ENCODE data around the gene ZNF785.

The ZNF785 gene

DNA sequence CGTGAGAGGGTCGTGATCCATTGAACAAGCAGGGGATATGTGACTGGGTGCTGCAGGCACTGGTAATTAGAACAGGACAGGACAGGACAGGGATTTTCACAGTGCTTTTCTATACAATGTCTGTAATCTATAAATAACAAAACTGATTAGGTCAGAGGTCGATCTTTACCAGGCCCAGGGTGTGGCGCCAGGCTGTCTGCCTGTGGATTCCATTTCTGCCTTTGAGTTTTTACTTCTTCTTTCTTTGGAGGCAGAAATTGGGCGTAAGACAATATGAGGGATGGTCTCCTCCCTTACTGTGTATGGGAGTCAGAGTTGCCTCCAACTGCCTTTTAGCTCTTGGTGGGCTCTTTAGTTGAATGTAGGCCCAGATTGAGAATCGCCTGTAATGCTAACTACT is 25.8 kb downstream of the ZNF785 start:
- H3K27ac ChIP-seq, result no peak overlapping the region
- H3K79me2 ChIP-seq, result peaks cover 8% of the 10 kb centered on the region
- H3K4me3 ChIP-seq (ENCODE audit: low read depth, low read length), result no peak overlapping the region
- no peaks in the 10 kb centered on the region for H3K4me1 ChIP-seq
- no peak overlapping the region for H3K9ac ChIP-seq
- no peak overlapping the region for H2AFZ ChIP-seq
- no peaks in the 10 kb centered on the region for H3K36me3 ChIP-seq (ENCODE audit: control insufficient read depth, insufficient read depth, low read length)
- TF ChIP-seq, protein P1, sequence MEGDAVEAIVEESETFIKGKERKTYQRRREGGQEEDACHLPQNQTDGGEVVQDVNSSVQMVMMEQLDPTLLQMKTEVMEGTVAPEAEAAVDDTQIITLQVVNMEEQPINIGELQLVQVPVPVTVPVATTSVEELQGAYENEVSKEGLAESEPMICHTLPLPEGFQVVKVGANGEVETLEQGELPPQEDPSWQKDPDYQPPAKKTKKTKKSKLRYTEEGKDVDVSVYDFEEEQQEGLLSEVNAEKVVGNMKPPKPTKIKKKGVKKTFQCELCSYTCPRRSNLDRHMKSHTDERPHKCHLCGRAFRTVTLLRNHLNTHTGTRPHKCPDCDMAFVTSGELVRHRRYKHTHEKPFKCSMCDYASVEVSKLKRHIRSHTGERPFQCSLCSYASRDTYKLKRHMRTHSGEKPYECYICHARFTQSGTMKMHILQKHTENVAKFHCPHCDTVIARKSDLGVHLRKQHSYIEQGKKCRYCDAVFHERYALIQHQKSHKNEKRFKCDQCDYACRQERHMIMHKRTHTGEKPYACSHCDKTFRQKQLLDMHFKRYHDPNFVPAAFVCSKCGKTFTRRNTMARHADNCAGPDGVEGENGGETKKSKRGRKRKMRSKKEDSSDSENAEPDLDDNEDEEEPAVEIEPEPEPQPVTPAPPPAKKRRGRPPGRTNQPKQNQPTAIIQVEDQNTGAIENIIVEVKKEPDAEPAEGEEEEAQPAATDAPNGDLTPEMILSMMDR (IDR thresholded peaks at IDR 0.05), result no peak
- no peaks in the 10 kb centered on the region for H3K9me3 ChIP-seq (ENCODE audit: control insufficient read depth, low read length)
- no peak overlapping the region for H3K4me2 ChIP-seq (ENCODE audit: low read length)
- H3K27me3 ChIP-seq (ENCODE audit: control insufficient read depth, insufficient read depth, low read length), result no peaks in the 10 kb centered on the region

DNA sequence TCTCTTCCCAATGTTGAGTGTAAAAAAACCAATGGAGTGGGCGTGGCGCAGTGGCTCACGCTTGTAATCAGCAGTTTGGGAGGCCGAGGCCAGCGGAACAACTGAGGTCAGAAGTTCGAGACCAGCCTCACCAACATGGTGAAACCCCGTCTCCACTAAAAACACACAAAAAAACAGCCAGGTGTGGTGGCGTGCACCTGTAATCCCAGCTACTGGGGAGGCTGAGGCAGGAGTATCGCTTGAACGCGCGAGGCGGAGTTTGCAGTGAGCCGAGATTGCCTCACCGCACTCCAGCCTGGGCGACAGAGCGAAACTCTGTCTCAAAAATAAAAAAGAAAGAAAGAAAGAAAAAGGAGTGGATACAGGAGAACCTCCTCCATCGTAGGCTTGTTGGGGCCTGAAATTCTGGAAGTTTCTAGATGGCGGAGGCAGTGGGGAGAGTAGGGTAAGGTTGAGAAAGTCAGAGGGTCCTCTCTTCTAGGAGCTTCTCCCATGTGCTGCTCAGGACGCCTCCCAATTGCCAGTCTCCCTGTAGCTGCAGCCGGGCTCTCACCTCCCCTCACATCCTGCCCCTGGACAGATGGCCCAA is 26.6 kb downstream of the ZNF785 start:
- Histone ChIP-seq H3K4me1 (no peaks in the 10 kb centered on the region), H2AFZ (peak overlapping the region; percentile 94), H3K27ac (peak overlapping the region; percentile 79), H3K27me3 (ENCODE audit: control insufficient read depth, insufficient read depth, low read length) (no peaks in the 10 kb centered on the region), H3K79me2 (peaks cover 8% of the 10 kb centered on the region), H3K4me2 (ENCODE audit: low read length) (peak overlapping the region; percentile 62), H3K36me3 (ENCODE audit: control insufficient read depth, insufficient read depth, low read length) (no peaks in the 10 kb centered on the region), H3K9ac (no peak overlapping the region), H3K4me3 (ENCODE audit: low read depth, low read length) (peak overlapping the region; percentile 95), H3K9me3 (ENCODE audit: control insufficient read depth, low read length) (no peaks in the 10 kb centered on the region)
- TF ChIP-seq, protein P1 (IDR thresholded peaks at IDR 0.05), result no peak

DNA sequence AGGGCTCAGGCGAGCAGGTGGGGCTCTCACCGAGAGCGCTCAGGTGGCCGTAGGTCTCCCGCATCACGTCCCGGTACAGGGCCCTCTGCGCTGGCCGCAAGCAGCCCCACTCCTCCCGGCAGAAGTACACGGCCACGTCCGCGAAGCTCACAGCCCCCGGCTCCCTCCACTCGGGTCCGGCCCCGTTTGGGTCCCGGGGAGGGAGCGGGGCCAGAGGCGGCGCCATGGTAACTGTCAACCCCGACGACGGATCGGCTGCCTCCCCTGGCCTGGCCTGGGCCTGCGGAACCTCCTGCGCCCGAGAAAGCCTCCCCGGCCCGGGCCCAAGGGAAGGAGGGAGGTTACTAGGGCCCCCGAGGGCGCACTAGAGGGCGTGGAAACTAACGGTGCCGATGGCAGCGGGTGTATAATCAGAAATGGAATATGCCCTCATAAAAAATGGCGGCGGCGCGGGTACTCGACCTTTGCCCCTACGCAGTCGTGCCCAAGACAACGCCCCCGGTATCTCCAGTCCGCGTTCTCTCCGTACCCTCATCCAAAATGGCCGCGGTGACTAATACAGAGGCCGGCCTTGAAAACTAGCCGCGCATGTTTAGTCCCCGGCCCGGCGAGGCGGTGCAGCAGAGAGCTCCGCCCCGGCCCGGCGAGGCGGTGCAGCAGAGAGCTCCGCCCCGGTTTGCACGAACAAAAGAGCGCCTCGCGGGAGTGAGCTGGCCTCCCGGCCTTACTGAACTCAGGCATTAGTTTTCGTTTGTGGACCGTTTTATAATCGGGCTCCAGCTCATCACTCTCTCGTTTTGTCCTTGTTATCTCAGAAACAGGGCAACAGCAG is 27.3 kb downstream of the ZNF785 start, which contains the start of gene ZNF764:
ZNF764 (minus strand) TSS at position 418 of the 832 bp plus-strand sequence; CDS start at position 226, 192 bp downstream.
- no peaks in the 10 kb centered on the region for H3K27me3 ChIP-seq (ENCODE audit: control insufficient read depth, insufficient read depth, low read length)
- peaks cover 8% of the 10 kb centered on the region for H3K79me2 ChIP-seq
- peak within 1 kb of the TSS; percentile 84 for H3K4me2 ChIP-seq (ENCODE audit: low read length)
- no peaks in the 10 kb centered on the region for H3K9me3 ChIP-seq (ENCODE audit: control insufficient read depth, low read length)
- H3K4me1 ChIP-seq, result no peaks in the 10 kb centered on the region
- H3K27ac ChIP-seq, result peak within 1 kb of the TSS; percentile 79
- peak within 1 kb of the TSS; percentile 94 for H2AFZ ChIP-seq
- H3K36me3 ChIP-seq (ENCODE audit: control insufficient read depth, insufficient read depth, low read length), result no peaks in the 10 kb centered on the region
- TF ChIP-seq, protein P1 (IDR thresholded peaks at IDR 0.05), result no peak
- H3K4me3 ChIP-seq (ENCODE audit: low read depth, low read length), result peak within 1 kb of the TSS; percentile 95
- H3K9ac ChIP-seq, result peak within 1 kb of the TSS; percentile 90

DNA sequence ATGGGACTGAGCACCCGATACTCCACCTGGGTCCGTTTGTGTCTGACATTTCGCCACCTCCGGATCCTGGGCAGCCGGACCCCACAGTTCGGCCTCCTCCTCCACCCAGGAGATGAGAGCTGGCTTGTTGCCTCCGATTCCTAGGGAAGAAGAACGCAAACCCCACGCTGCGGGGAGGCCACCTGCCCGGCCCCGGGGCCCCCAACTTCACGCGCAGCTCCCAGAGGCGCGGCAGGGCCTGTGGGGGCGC is 27.9 kb downstream of the ZNF785 start:
- H3K79me2 ChIP-seq, result peaks cover 8% of the 10 kb centered on the region
- H3K4me3 ChIP-seq (ENCODE audit: low read depth, low read length), result peak overlapping the region; percentile 95
- no peaks in the 10 kb centered on the region for H3K27me3 ChIP-seq (ENCODE audit: control insufficient read depth, insufficient read depth, low read length)
- TF ChIP-seq, protein P1 (IDR thresholded peaks at IDR 0.05), result no peak
- no peaks in the 10 kb centered on the region for H3K4me1 ChIP-seq
- peak overlapping the region; percentile 84 for H3K4me2 ChIP-seq (ENCODE audit: low read length)
- H3K27ac ChIP-seq, result peak overlapping the region; percentile 79
- no peaks in the 10 kb centered on the region for H3K9me3 ChIP-seq (ENCODE audit: control insufficient read depth, low read length)
- no peaks in the 10 kb centered on the region for H3K36me3 ChIP-seq (ENCODE audit: control insufficient read depth, insufficient read depth, low read length)
- peak overlapping the region; percentile 90 for H3K9ac ChIP-seq
- H2AFZ ChIP-seq, result peak overlapping the region; percentile 94

Data from parathyroid adenoma (tissue), 2 donors.